GM06990 (cell line): ENCODE results near the gene IFI35.

ENCODE experiments used
- DNase-seq: peaks from one replicate; pipeline ENCODE4 v3.0.0-alpha.2; 2011; ENCODE audit not compliant: insufficient read length; ENCODE audit errors: extremely low read depth
- H3K27me3 ChIP-seq: replicated peaks from 2 replicates; pipeline ENCODE4 v1.6.0; 2011; ENCODE audit warnings: low read length; ENCODE audit not compliant: control insufficient read depth, insufficient read depth
- H3K36me3 ChIP-seq: 2 replicates; pipeline ENCODE4 v1.5.1; 2011; ENCODE audit warnings: low read length; ENCODE audit not compliant: control insufficient read depth, insufficient read depth
- H3K4me3 ChIP-seq: replicated peaks from 2 replicates; pipeline ENCODE4 v1.5.1; 2011; ENCODE audit warnings: low read depth, mild to moderate bottlenecking, control low read depth, low read length
- CTCF ChIP-seq: IDR thresholded peaks from 2 replicates; pipeline ENCODE4 v1.5.1; 2011; ENCODE audit warnings: low read length, control low read depth, mild to moderate bottlenecking, inconsistent platforms; ENCODE audit not compliant: insufficient read depth, poor library complexity, severe bottlenecking

Gene IFI35

GRCh38 chr17:43033948-43034881 lies 27.6 kb downstream of the IFI35 start:
- Histone ChIP-seq H3K4me3 (no peak overlapping the region), H3K36me3 (no peaks in the 10 kb centered on the region), H3K27me3 (no peaks in the 10 kb centered on the region)
- no peak for DNase-seq
- TF ChIP-seq CTCF: no peak

- DNase-seq: no peak
- TF ChIP-seq CTCF: no peak
- no peak overlapping the region for H3K4me3 ChIP-seq
- no peaks in the 10 kb centered on the region for H3K27me3 ChIP-seq
- no peaks in the 10 kb centered on the region for H3K36me3 ChIP-seq
Measured at GRCh38 chr17:43034894-43035293, 28.3 kb downstream of the IFI35 start.

- Histone ChIP-seq H3K36me3 (no peaks in the 10 kb centered on the region), H3K4me3 (no peak overlapping the region), H3K27me3 (no peaks in the 10 kb centered on the region)
- TF ChIP-seq CTCF: no peak
- DNase-seq: no peak
Measured at GRCh38 chr17:43039646-43040045, 33.1 kb downstream of the IFI35 start.

GRCh38 chr17:43040655-43041054 lies 34.1 kb downstream of the IFI35 start:
- DNase-seq: no peak
- Histone ChIP-seq H3K27me3 (no peaks in the 10 kb centered on the region), H3K4me3 (no peak overlapping the region), H3K36me3 (peaks cover 5% of the 10 kb centered on the region)
- no peak for TF ChIP-seq CTCF

GRCh38 chr17:43042025-43042628 lies 35.5 kb downstream of the IFI35 start:
- Histone ChIP-seq H3K36me3 (peaks cover 5% of the 10 kb centered on the region), H3K27me3 (no peaks in the 10 kb centered on the region), H3K4me3 (no peak overlapping the region)
- TF ChIP-seq CTCF: no peak
- DNase-seq: no peak
